ENCODE data around the gene ARHGAP5.

DNA sequence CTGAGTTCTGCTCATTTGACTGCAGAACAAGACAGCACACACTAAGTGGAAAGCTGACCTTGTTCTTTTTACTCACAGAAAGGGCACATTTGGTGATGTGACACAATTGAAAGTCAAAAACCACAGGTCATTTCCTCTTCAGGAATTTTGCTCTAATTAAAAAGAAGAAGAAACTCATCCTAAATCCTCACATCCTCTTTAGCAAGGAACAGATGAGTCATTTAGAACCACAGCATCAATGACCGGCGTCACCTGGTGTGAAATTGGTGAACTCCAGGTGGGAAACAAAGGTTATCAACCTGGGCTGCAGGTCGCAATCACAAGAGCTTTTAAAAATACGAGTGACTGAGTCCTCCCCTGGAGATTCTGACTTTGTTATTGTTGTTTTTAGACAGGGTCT, 128.9 kb downstream of the ARHGAP5 start:
- TF ChIP-seq, protein P1, sequence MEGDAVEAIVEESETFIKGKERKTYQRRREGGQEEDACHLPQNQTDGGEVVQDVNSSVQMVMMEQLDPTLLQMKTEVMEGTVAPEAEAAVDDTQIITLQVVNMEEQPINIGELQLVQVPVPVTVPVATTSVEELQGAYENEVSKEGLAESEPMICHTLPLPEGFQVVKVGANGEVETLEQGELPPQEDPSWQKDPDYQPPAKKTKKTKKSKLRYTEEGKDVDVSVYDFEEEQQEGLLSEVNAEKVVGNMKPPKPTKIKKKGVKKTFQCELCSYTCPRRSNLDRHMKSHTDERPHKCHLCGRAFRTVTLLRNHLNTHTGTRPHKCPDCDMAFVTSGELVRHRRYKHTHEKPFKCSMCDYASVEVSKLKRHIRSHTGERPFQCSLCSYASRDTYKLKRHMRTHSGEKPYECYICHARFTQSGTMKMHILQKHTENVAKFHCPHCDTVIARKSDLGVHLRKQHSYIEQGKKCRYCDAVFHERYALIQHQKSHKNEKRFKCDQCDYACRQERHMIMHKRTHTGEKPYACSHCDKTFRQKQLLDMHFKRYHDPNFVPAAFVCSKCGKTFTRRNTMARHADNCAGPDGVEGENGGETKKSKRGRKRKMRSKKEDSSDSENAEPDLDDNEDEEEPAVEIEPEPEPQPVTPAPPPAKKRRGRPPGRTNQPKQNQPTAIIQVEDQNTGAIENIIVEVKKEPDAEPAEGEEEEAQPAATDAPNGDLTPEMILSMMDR (IDR thresholded peaks at IDR 0.05), result no peak
- TF ChIP-seq ZFX (IDR thresholded peaks at IDR 0.05; ENCODE audit: borderline replicate concordance), result no peak
